Ishikawa (cell line): ENCODE measurements around the gene TAS2R16.

ENCODE experiments used
- CEBPB ChIP-seq: IDR thresholded peaks from 2 replicates; pipeline ENCODE4 v1.6.1; 2012
- CREB1 ChIP-seq: IDR thresholded peaks from 2 replicates; pipeline ENCODE4 v1.6.1; 2012; ENCODE audit warnings: low read depth
- EGR1 ChIP-seq: IDR thresholded peaks from 2 replicates; pipeline ENCODE4 v1.6.1; 2012
- EP300 ChIP-seq: IDR thresholded peaks from 2 replicates; pipeline ENCODE4 v1.6.1; 2012; ENCODE audit warnings: borderline replicate concordance
- FOXM1 ChIP-seq: IDR thresholded peaks from 2 replicates; pipeline ENCODE4 v1.6.1; 2012; ENCODE audit warnings: low read depth, borderline replicate concordance
- RAD21 ChIP-seq: IDR thresholded peaks from 2 replicates; pipeline ENCODE4 v1.6.1; 2012; ENCODE audit warnings: low read depth
- REST ChIP-seq: IDR thresholded peaks from 2 replicates; pipeline ENCODE4 v1.6.1; 2012; ENCODE audit warnings: low read depth, mild to moderate bottlenecking
- TAF1 ChIP-seq: IDR thresholded peaks from 2 replicates; pipeline ENCODE4 v1.6.1; 2012; ENCODE audit warnings: low read depth, mild to moderate bottlenecking
- TCF12 ChIP-seq: IDR thresholded peaks from 2 replicates; pipeline ENCODE4 v1.6.1; 2012; ENCODE audit warnings: low read depth
- TEAD4 ChIP-seq: IDR thresholded peaks from 2 replicates; pipeline ENCODE4 v1.6.1; 2012
- YY1 ChIP-seq: IDR thresholded peaks from 2 replicates; pipeline ENCODE4 v1.6.1; 2012; ENCODE audit warnings: low read depth
- ZBTB7A ChIP-seq: IDR thresholded peaks from 2 replicates; pipeline ENCODE4 v1.6.1; 2012; ENCODE audit warnings: low read depth
- TF ChIP-seq, protein P1 (sequence below): IDR thresholded peaks from 2 replicates; pipeline ENCODE4 v1.6.1; 2012
- TF ChIP-seq, protein P2 (sequence below): IDR thresholded peaks from 2 replicates; pipeline ENCODE4 v1.6.1; 2012

TAS2R16 gene

GRCh38 chr7:122975341-122975740 lies 20.2 kb downstream of the TAS2R16 start:
- no peak for TF ChIP-seq RAD21
- TF ChIP-seq TCF12, result no peak
- TF ChIP-seq, protein P1, sequence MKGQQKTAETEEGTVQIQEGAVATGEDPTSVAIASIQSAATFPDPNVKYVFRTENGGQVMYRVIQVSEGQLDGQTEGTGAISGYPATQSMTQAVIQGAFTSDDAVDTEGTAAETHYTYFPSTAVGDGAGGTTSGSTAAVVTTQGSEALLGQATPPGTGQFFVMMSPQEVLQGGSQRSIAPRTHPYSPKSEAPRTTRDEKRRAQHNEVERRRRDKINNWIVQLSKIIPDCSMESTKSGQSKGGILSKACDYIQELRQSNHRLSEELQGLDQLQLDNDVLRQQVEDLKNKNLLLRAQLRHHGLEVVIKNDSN, result no peak
- no peak for TF ChIP-seq REST
- TF ChIP-seq TEAD4, result no peak
- no peak for TF ChIP-seq YY1

DNA sequence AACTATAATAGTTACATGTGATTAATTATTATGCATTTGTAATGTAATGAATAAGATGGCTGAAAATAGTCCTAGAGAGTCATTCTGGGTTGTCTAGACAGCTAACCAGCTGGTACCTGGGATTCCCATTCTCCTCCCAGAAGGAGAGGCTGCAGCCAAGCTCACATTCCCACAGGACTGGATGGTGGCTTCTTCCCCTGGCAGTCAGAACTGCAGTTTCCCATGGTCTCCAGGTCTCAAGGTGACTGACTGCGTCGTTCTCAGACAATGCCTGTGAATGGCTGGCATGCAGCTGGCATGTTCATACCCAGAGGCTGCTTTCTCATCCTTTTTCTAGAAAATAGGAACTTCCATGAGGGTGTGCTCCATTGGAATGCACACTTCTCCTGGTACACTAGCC lies 21.3 kb downstream of the TAS2R16 start:
- TF ChIP-seq TAF1 (no peak), EP300 (no peak), CEBPB (no peak), EGR1 (no peak), RAD21 (no peak), REST (no peak), FOXM1 (no peak), YY1 (no peak), TCF12 (no peak), ZBTB7A (no peak)
- TF ChIP-seq, protein P2, sequence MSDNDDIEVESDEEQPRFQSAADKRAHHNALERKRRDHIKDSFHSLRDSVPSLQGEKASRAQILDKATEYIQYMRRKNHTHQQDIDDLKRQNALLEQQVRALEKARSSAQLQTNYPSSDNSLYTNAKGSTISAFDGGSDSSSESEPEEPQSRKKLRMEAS, result no peak
- TF ChIP-seq, protein P1, result no peak

DNA sequence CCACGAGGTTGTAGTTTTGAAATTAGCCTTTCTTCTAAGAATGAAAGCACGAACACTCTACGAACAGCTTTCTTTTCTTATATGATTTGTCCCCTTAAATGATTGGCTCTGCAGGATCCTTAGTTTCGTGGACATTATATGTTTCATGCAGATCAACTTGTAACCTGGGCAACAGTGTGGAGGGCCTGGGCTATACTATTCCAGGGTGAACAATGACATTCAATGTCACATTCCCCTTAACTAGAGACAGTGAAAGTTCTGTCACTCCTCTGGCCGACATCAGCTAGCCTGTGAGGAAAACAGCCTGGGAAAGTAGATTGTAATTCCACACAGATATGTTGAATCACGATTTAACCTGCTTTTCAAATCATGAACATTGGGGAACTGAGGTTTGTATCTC lies 23.4 kb downstream of the TAS2R16 start:
- TF ChIP-seq CEBPB (no peak), CREB1 (no peak), RAD21 (no peak), FOXM1 (no peak)
- TF ChIP-seq, protein P1, result no peak

DNA sequence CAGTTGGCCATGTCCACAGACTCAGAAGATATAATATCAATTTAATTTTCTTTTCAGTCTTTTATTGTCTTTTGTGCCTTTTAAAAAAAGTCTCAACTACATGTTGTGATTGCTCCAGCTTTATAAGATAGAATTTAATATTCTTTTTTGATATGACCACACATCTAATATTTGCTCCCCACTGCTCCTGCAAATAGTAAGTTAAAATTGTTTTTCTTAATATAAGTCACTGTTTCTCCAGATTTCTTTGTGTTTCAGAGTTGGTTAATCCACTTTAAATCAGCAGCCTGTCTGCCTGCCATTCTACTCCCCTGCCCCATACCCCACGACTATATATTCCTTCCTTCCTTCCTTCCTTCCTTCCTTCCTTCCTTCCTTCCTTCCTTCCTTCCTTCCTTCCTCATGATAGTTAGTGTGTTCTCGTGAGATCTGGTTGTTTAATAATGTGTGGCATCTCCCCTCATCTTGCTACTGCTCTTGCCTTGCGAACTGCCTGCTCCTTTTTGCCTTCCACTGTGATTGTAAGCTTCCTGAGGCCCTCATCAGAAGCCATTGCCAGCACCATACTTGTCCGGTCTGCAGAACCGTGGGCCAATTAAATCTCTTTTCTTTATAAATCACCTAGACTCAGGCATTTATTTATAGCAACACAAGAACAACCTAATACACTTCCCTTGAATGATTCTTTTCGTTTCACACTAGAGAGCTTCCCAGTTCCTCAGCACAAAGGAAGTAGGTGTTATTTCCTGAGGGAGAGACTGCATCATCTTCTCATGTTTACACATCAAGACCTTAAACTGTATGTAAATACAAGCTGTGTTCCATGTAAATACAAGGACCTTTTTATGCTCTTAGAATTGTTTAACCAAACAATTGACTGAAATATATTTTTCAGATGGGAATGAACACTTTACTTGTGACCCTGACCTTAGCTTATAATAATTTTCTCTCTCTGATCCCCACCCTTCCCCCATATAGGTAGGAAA lies 24.5 kb downstream of the TAS2R16 start:
- TF ChIP-seq, protein P1, result no peak
- TF ChIP-seq EGR1 (no peak), TCF12 (no peak), CEBPB (no peak), CREB1 (no peak), TAF1 (no peak), ZBTB7A (no peak), REST (no peak)
- TF ChIP-seq, protein P2, result no peak
